Occipital lobe (tissue), 2 donors: ENCODE data around the gene SLC17A7. TPM values are rescaled to one million over a fixed set of nuclear protein-coding genes. Genes with fewer than 3 reads are reported as not detected.
"Not testable (repeated sequence)": the region's sequence is repeated elsewhere in the genome, so short reads cannot be mapped to it uniquely, and the experiment has no call there.

Source experiments
- DNase-seq: peaks from one replicate; lab custom pipeline; 2025; lab: John Stamatoyannopoulos, UW
- total RNA-seq: library from RNA; depleted of rRNA; stranded (reverse); fragments of >200 nt; gene quantifications from one replicate; pipeline ENCODE4 v1.2.3, GENCODE V29; 2014

Gene SLC17A7
- total RNA-seq, 1 donor from 2014 or later = 34.6 TPM

GRCh38 chr19:49470615-49470978 lies 29.3 kb upstream of the SLC17A7 start:
- DNase-seq = no peak

GRCh38 chr19:49469828-49470614 lies 28.7 kb upstream of the SLC17A7 start:
- no peak for DNase-seq

DNA sequence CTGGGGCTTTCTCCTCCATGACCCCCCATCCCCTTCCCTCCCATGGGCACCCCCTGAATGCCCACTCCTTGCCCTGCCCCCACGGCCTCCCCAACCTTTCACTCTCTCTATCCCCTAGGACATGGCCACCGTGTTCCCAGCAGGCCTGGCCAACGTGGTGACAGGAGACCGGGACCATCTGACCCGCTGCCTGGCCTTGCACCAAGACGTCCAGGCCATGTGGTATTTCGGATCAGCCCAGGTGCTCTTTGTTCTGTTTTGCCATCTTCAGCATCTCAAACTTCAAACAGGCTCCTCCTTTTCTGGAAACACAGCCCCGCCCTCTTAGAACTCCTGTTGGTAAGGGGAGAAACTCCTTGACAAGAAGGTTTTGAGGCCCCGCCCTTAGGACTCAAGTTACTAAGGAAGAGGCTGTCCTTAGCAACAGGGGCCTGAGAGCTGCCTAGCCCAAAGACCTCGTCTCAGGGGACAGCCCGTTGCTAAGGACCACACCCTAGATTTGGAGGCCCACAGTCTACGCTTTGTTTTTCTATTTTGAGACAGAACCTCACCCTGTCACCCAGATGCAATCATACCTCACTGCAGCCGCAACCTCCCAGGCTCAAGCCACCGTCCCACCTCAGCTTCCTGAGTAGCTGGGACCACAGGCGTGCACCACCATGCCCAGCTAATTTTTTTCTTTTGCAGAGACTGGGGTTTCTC lies 27.6 kb upstream of the SLC17A7 start:
- no peak for DNase-seq

- DNase-seq = no peak
Observed at GRCh38 chr19:49468199-49468598, 26.9 kb upstream of the SLC17A7 start.

DNA sequence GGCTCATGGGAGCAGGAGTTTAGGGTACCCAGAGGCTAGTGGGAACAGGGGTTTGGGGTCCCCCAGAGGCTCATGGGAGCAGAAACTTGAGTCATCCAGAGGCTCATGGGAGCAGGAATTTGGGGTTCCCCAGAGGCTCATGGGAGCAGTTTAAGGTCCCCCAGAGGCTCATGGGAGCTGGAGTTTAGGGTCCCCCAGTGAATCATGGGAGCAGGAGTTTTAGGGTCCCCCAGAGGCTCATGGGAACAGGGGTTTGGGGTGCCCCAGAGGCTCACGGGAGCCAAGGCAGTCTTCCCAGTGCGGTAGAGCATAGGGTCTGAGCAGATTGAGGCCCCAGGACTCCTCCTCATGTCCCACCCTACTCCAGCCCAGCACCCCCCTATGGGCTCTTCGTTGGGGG lies 24.0 kb upstream of the SLC17A7 start:
- DNase-seq = no peak

DNA sequence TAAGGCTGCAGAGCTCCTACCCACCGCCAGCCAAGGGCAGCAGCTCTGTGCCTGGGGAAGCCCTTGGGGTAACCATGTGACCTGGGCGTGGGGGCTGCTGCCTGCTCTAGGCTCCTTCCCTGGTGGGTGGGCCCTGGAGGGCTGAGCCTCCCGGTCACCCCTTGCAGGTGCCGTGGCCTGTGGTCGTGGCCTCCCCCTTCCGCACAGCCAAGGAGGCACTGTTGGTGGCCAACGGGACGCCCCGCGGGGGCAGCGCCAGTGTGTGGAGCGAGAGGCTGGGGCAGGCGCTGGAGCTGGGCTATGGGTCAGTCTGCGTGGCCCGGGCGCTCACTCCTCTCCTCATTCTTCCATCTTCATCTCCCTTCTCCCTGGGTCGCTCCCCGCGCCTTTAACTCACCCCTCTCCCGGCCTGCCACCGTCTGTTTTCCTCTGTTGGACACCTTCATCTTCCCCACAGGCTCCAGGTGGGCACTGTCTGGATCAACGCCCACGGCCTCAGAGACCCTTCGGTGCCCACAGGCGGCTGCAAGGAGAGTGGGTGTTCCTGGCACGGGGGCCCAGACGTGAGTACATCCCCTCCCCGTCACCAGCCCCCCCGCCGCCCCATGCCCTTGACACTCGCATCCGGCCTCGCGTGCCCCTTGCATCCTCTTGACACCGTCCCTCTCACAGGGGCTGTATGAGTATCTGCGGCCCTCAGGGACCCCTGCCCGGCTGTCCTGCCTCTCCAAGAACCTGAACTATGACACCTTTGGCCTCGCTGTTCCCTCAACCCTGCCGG lies 22.8 kb upstream of the SLC17A7 start:
- DNase-seq = no peak

DNA sequence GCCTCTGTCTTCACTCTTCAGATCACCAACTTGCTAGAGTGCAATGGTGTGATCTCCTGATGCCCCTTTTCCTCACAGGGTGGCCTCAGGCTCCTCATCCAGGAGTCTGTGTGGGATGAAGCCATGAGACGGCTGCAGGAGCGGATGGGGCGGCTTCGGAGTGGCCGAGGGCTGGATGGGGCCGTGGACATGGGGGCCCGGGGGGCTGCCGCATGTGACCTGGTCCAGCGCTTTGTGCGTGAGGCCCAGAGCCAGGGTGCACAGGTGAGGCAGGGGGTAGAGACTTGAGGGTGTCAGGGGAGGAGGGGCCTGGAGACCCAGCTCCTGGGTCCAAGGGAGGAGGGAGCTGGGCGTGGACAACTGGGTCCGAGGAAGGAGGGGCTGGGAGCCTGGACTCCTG lies 21.2 kb upstream of the SLC17A7 start:
- no peak for DNase-seq

DNA sequence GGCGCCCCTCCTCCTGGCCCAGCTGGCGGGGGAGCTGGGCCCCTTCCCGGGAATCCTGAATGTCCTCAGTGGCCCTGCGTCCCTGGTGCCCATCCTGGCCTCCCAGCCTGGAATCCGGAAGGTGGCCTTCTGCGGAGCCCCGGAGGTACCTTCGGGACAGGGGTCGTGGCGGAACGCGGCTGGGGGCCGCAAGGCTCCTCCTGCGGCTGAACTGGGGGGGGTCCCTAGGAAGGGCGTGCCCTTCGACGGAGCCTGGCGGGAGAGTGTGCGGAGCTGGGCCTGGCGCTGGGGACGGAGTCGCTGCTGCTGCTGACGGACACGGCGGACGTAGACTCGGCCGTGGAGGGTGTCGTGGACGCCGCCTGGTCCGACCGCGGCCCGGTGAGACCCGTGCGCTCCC lies 20.3 kb upstream of the SLC17A7 start:
- DNase-seq = no peak

DNA sequence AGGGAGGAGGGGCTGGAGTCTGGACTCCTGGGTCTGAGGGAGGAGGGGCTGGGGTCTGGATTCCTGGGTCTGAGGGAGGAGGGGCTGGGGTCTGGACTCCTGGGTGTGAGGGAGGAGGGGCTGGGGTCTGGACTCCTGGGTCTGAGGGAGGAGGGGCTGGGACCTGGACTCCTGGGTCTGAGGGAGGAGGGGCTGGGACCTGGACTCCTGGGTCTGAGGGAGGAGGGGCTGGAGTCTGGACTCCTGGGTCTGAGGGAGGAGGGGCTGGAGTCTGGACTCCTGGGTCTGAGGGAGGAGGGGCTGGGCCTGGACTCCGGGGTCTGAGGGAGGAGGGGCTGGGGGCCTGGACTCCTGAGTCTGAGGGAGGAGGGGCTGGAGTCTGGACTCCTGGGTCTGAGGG lies 19.8 kb upstream of the SLC17A7 start:
- not testable (repeated sequence) for DNase-seq

- DNase-seq = no peak
Observed at GRCh38 chr19:49459388-49459787, 18.1 kb upstream of the SLC17A7 start.

DNA sequence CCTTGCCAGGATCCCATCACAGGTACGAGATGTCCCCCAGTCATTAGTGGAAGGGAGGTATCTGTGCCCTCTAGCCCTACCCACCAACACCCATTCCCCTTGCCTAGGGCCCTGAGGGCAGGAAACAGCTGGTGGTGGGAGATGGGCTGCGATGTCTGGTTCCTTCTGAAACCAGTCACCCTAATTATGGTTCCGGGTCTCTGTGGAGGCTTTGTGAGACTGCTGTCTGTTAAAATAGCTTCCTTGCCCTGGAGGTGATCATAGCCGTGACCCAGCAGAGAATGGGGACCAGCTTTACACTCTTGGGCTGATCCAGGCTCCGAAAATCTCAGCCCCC lies 17.2 kb upstream of the SLC17A7 start:
- no peak for DNase-seq

DNA sequence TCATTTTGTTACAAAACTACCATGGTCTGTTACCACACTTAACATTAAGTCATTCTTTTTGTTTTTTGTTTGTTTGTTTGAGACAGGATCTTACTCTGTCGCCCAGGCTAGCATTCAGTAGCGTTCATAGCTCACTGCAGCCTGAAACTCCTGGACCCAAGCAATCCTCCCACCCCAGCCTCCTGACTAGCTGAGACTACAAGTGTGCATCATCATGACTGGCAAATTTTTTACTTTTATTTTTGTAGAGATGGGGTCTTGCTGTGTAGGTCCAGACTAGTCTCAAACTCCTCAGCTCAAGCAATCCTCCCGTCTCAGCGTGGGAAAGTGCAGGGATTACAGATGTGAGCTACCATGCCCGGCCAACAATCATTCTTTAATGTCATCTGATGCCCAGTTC lies 15.0 kb upstream of the SLC17A7 start:
- no peak for DNase-seq

GRCh38 chr19:49455773-49456172 lies 14.4 kb upstream of the SLC17A7 start:
- no peak for DNase-seq

DNA sequence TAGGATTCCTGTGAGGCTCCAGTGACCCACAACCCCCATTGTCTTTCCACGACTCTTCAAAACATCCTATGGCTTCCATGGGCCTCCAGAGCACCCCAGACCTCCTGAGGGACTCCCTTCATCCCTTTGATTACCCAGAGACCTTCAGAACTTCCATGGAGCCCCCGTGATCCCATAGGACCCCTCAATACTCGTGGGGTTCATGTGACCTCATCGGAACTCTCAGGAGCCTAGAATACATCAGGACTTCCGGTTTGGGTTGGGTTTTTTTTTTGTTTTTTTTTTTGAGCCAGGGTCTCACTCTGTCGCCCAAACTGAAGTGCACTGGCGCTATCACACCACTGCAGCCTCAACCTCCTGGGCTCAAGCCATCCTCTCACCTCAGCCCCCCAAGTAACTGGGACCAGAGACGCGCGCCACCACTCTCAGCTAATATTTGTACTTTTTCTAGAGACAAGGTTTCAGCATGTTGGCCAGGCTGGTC lies 12.5 kb upstream of the SLC17A7 start:
- no peak for DNase-seq

- DNase-seq = peak; percentile 95
Observed at GRCh38 chr19:49453013-49453756, 11.9 kb upstream of the SLC17A7 start, which contains the start of gene ALDH16A1. Gene ALDH16A1, plus strand, starts transcription at chr19:49453225. Its CDS starts 107 bp downstream, at chr19:49453332.

GRCh38 chr19:49451430-49452181 lies 10.3 kb upstream of the SLC17A7 start, which contains the start of gene PIH1D1:
Gene PIH1D1, minus strand, starts transcription at chr19:49451814. Its CDS starts 240 bp downstream, at chr19:49451574.
- DNase-seq = peak; percentile 94

- DNase-seq = no peak
Observed at GRCh38 chr19:49450405-49450804, 9.1 kb upstream of the SLC17A7 start.

- no peak for DNase-seq
Observed at GRCh38 chr19:49448432-49448786, 7.1 kb upstream of the SLC17A7 start.

DNA sequence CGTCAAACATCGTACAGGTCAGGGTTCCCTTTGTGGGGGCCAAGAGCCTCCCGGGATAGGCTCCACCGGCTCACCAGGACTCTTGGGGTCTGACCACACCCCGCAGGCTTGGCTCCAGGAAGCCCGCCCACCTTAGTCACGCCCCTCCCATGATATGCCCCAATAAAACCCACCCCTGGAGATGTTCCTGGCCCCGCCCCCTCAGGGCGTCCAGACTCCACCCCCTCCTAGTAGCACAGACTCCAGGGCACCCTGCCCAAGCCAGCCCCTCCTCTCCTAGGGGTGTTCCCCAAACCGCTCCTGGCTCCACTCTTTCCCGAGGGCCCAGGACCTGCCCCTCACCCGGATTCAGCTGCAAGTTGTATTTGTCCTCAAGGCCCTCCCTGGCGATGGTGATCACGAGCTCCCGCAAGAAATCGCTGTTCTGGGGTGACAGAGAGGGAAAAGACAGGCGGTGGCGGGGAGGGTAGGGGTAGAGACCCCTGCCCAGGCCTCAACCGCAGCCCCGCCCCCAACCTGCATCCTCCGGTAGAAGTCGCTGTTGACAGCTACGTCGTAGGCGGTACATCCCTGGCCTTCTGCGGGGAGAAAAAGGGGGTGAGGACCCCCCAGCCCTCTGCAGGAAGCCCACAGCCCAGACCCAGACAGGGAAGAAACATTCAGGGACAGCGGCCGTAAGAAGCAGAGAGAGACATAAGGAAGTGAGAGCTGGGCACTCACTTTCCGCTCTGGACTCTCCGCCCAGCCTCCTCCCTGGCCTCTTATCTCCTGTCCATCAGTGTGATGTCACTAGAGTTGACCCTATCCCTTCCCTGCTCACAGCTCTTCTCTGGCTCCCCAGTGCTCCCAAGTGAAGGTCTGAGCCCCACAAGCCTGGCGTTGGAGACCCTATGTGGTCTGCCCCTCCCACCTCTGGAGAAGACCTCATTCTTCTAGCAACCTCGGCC lies 6.4 kb upstream of the SLC17A7 start:
- DNase-seq = no peak

DNA sequence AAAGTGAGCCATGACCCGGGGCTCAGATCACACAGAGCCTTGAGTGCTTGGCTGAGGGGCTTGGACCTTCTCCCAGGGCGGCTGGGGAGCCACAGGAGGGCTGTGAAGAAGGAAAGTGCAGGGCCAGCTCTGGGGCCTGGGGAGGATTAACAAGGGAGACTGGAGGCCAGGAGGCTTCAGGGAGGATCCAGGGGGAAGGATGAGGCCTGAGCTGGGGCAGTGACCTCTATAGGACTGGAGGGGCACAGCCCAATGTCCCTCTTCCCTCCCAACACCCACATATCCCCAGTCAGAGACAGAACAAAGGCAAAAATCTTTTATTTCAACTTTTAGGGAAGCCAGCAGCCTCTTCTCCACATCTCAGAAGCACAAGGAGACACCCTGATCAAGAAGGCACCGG lies 4.7 kb upstream of the SLC17A7 start:
- DNase-seq = no peak
